Measurements from ENCODE around the gene FBXO17.

GRCh38 chr19:39009001-39009400 lies 33.5 kb upstream of the FBXO17 start:
- TF ChIP-seq CTCF (IDR thresholded peaks at IDR 0.05; ENCODE audit: extremely low read depth in 1 of 2, insufficient read depth in 1 of 2, low read depth in 1 of 2, low read length in 2 of 2) (no peak), POLR2AphosphoS5 (IDR thresholded peaks at IDR 0.05; ENCODE audit: insufficient read depth, low read depth, low read length) (no peak), EZH2 (IDR thresholded peaks at IDR 0.05; ENCODE audit: borderline replicate concordance, low read depth, low read length, severe bottlenecking) (no peak), MAX (IDR thresholded peaks at IDR 0.05; ENCODE audit: insufficient read depth, insufficient read length) (no peak)

All from endothelial cell of umbilical vein (primary cell).